Measurements from ENCODE around the gene CDX1. TPM values are rescaled to one million over a fixed set of nuclear protein-coding genes. Genes with fewer than 3 reads are reported as not detected.
A peak's percentile ranks its signal among the peaks of the same experiment; 100 is the strongest.

The CDX1 gene
- total RNA-seq, 1 donor from 2014 or later = not detected

DNA sequence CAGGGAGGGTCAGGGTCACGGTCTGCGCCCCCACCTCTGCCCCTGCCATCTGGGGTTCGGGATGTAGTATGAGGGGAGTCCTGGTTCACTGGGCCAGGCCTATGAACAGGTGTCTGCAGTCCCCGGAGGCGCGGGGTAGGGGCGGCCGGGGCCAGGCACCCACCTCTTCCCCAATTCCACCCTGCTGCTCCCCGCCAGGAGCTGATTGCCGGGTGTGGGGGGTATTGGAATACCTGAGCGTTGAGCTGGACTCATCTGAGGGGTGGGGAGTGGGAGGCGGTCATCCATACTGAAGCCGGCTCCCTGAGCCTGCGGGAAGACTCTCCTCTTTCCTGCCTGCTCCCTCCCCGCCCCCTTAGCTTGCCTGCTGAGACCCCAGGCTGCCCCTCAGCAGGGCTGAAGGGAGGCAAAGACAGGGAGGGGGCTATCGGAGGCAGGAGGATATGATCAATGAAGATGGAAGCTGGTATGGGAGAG lies 24.0 kb downstream of the CDX1 start:
- intact Hi-C loops (cut with micrococcal nuclease) = no loop called here
- no peak for DNase-seq
- ATAC-seq = no peak

DNA sequence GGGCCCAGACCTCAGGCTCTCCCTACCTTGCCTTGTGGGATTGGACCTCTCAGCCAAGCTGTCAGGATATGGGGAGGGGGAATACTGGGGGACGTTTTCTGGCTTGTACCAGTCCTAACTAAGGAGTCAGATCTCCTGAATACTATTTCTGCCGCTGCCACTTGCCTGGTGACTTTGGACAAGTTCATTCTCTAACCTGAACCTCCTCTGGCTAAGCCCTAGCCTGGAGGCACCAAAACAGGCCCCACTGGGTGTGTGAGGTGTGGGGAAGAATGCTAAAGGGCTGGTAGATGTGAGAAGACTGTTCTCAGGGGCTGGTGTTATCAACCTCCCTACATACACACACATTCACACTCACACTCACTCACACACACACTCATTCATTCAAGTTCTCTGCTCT lies 24.4 kb downstream of the CDX1 start:
- ATAC-seq = no peak
- intact Hi-C loops (cut with micrococcal nuclease) = no loop called here
- no peak for DNase-seq

DNA sequence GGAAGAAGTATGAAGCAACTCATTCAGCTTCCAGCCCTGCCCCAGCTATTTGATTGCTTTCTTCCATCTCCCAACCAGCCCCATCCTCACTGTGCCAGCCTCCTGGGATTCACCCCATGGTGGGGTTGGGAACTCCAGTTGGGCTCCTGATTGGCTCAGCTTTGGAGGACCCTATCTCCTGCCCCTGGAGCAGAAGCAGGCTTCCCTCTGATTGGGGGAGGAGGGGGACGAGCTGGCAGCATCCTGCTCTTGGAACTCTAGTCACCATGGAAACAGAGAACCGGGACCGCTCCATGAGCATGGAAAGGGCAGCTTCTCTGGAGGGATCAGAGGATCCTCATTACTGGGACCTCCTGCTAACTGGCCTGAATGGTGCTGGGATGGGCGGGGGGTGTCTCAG lies 25.9 kb downstream of the CDX1 start:
- ATAC-seq = no peak
- intact Hi-C loops (cut with micrococcal nuclease) = no loop called here
- DNase-seq = no peak

DNA sequence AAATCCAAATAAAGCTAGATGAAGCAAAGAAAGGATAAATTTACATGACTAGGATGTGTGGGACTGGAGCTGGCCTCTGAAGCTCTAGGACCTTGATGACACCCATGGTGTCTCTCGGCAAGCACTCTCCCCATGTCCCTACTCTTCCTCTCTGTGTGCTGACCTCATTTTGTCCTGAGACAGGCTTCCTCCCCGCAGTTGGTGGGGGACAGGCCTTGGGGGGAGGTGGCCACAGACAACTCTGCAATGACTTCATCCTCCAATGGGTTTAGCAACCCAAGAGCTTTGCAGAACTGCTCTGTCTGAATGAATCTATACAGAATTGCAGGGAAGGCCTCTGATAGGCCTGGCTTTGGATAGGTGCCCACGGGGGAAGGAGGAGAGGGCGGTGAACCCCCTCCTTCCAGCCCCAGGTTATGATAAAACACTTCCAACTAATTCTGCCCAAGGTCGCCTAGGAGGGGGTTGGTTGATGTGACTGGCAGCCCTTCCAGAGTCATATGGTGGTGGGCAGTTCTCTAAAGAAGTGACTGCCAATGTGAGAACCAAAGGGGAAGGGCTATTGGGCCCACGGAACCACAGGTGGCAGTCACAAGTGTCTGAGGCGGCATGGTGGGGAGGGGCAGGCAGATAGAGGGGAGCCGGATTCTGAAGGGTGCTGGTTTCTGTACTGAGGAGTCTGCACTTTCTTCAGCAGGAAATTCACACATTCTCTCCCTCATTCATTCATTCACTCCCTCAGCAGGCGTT lies 29.3 kb downstream of the CDX1 start:
- ATAC-seq (no peak), DNase-seq (no peak)
- intact Hi-C loops (cut with micrococcal nuclease) = no loop called here

DNA sequence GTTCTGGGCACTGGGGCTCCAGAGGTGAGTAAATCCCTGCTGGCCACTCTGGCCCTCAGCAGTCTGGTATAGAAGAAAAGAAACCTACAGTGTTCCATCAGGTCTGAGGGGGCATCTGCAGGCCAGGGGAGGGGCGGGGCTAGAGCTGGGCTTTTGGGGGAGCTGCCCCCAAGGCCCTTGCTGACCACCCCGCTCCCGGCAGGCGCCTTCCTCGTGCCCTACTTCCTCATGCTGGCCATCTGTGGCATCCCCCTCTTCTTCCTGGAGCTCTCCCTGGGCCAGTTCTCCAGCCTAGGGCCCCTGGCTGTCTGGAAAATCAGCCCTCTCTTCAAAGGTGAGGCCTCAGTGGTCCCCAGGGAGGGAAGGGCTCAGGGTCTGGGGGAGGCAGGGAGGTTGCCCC lies 29.9 kb downstream of the CDX1 start:
- no peak for ATAC-seq
- intact Hi-C loops (cut with micrococcal nuclease) = no loop called here
- no peak for DNase-seq

DNA sequence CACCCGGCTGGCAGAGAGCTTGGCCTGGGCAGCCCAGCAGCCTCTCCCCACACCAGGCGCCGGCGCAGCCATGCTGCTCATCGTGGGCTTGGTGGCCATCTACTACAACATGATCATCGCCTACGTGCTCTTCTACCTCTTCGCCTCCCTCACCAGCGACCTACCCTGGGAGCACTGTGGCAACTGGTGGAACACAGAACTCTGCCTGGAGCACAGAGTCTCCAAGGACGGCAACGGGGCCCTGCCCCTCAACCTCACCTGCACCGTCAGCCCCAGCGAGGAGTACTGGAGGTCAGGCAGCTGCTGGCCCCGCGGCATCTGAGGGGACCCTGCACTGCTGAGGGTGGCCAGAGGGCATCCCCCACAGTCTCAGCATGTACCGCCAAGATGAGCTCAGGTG lies 30.4 kb downstream of the CDX1 start:
- ATAC-seq (no peak), DNase-seq (no peak)
- intact Hi-C loops (cut with micrococcal nuclease) = no loop called here

DNA sequence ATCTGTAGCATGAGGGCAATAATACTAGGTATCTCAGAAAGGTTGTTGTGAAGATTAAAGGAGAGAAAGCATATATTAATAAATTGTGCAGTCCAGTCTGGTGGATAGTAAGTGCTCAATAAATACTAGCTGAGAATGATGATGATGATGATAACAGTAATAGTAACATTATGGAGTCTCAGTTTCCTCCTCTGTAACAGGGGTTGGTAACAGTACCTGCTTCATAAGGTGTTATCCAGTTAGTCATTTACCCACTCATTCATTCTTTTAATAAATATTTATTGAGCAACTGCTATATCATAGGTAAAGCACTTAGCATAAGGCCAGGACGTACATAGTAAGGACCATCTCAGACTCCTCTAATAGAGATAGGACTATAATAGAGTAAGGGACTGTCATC lies 30.9 kb downstream of the CDX1 start:
- no peak for DNase-seq
- intact Hi-C loops (cut with micrococcal nuclease) = no loop called here
- ATAC-seq = no peak

DNA sequence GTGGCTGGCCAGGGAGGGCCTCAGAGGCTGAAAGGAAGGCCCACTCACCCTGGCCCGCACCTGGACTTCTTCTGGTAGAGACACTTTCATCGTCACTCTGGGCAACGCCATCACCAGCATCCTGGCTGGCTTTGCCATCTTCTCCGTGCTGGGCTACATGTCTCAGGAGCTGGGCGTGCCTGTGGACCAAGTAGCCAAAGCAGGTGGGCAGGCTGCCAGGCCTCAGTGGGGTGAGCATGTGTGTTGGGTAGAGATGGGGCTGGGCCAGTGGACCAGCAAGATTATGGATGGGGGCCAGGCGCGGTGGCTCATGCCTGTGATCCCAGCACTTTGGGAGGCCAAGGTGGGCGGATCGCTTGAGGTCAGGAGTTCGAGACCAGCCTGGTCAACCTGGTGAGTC lies 35.9 kb downstream of the CDX1 start:
- DNase-seq (peak; percentile 43), ATAC-seq (no peak)
- intact Hi-C loops (cut with micrococcal nuclease) = no loop called here

DNA sequence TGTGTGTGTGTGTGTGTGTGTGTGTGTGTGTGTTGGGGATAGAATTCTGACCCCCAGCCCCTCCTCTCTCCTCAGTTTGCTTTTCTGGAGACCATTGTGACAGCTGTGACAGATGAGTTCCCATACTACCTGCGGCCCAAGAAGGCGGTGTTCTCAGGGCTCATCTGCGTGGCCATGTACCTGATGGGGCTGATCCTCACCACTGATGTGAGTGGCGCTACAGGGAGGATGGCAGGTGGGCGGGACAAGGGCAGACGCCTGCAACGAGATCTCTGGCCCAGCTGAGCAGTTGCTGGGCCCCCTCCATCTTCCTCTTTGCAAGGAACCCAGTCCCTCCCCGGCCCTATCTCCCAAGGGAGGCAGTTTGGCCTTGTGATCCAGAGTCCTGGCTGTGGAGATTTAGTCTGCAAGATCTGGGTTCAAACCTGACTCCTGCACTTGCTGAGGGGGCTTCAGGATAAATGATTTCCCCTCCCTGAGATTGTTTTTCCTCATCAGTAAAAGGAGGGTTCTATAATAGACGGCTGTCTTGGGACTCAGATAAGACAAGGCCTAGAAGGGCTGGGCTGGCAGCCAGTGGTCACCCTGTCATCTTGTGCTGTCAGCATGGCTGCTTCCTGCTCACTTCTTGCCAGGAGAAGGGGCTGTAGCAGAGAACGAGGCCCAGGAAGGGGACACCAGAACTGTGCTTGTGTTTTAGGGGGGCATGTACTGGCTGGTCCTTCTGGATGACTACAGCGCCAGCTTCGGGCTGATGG lies 37.4 kb downstream of the CDX1 start:
- ATAC-seq = no peak
- no peak for DNase-seq
- intact Hi-C loops (cut with micrococcal nuclease) = no loop called here

DNA sequence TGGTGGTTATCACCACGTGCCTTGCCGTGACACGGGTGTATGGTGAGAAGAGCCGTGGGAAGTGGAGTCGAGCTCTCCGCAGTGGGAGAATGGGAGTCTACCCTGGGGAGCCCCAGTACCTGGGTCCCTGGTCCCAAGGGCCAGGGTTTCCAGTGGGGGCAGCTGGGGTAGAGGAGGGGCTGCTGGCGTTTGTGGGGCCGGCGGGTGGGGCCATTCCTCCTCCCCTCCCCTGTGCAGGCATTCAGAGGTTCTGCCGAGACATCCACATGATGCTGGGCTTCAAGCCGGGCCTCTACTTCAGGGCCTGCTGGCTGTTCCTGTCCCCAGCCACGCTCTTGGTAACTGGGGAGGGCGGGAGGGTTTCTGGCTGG lies 38.0 kb downstream of the CDX1 start:
- DNase-seq = no peak
- ATAC-seq = no peak
- intact Hi-C loops (cut with micrococcal nuclease) = no loop called here

DNA sequence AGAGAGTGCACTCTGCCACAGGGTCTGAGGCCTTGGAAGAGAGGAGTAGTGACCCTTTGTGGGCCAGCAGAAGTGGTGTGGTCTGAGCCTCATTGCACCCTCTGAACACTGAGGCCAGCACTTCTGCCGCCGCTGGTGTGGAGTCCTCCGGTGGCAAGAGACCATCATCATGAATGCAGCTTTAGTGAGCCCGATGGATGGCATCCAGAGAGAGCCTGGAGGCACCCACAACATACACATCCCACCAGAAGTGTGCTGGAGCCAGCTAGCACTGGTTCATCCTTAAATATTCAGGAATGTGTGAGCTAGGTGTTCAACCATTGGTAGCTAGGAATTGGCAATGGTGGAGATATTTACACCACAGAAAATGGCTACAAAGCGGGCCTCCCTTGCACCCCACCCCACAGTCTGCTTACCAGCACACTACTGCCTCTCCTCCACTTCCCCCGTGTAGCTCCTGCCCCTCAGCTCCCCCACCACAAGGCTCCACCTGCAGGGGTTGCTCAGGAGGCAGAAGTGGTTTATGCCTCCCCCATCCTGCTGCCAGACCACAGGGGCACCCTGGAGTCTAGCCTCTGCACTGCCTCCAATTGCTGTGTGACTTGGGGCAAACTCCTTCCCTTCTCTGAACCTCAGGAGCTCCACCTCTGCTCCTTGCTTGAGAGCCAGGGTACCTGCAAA lies 39.7 kb downstream of the CDX1 start:
- ATAC-seq (no peak), DNase-seq (no peak)
- intact Hi-C loops (cut with micrococcal nuclease) = no loop called here

DNA sequence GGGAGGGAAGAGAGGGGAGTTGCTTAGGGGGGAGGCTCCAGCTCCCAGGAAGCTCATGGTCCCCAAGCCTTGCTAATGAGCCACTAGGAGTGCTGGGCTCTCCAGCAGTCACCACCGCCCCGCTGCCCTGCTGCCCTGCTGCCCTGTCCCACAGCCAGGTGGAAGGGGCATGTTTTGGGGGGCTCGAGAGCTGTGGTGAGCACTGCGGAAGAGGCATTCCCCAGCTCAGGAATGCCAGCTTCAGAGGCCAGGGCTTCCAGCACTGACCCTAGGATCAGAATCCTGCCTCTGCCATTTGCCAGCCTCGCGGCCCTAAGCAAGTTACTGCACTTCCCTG lies 40.2 kb downstream of the CDX1 start:
- no peak for ATAC-seq
- DNase-seq = no peak
- intact Hi-C loops (cut with micrococcal nuclease) = no loop called here

DNA sequence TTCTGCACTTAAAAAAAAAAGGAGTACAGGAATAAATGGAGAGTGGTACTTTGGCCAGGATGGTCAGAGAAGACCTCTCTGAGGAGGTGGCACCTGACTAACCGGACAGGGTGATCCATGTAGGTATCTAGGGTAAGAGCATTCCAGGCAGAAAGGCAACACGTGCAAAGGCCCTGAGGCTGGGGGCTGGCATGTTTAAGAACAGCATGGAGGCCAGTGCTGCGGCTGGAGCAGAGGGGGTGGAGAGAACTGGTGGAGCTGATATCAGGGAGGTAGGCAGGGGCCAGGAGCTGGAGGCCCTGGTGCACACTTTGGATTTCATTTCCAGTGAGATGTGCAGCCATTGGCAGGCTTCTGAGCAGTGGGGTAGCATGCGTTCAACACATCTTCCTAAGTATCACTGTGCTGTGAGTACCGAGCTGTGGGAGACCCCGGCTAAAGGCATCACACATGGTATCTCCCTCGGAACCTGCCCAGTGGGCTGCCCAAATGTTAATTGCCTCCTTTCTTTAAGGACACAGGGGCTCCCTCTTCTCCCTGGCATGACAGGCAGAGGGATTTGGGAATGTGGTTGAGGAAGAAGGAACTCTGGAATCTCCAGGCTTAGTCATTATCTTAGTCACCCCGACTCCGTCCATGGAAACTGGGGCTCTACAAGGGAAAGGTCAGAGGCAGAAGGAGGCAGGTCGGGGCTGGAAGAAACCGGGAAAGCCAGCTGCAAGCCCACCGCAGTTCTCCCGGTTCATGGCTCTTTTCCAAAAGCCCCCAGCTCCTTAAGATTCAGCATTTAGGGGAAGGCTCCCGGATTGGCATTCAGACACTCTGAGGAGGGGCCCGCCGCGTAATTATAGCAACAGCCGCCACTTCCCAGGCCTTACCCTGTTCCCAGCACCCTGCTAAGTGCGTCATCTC lies 41.9 kb downstream of the CDX1 start:
- ATAC-seq (peak; percentile 24), DNase-seq (no peak)
- intact Hi-C loops (cut with micrococcal nuclease) = no loop called here

DNA sequence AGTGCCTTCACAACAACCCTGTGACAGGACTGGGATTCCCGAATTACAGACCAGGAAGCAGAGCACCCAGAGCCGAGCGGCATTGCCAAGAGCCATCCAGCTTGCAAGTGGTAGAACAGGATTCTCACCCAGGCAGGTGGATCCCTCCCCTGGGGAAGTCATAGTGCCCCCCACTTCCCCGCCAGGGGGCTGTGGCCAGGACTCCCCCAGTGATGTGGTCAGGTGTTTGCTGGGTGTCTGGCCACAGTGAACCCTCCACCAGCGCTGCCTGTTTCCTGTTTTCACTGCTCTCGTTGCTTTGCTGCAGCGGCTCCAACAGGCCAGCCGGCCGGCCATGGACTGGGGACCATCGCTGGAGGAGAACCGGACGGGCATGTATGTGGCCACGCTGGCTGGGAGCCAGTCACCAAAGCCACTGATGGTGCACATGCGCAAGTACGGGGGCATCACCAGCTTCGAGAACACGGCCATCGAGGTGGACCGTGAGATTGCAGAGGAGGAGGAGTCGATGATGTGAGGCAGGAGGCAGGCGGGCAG lies 42.6 kb downstream of the CDX1 start:
- ATAC-seq (no peak), DNase-seq (no peak)
- intact Hi-C loops (cut with micrococcal nuclease) = no loop called here

DNA sequence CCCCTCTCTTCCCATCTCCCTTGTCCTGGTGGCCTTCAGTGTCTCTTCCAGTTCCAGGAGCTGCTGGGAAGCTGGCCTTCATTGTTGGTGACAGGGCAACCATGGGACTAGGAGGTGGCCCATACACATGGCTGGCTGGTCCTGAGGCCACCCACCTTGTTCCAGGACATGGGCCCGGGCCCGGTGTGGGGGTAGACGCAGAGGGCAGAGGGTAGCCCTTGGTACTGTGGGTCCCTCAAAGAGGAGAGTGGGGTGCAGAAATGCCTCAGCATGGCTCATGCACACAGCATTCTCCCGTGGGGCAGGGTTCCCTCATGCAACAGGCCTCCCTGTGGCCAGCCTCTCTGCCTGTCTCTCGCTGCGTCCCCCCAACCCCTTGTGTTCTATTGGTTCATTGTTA lies 44.1 kb downstream of the CDX1 start:
- intact Hi-C loops (cut with micrococcal nuclease) = no loop called here
- ATAC-seq = no peak
- no peak for DNase-seq

DNA sequence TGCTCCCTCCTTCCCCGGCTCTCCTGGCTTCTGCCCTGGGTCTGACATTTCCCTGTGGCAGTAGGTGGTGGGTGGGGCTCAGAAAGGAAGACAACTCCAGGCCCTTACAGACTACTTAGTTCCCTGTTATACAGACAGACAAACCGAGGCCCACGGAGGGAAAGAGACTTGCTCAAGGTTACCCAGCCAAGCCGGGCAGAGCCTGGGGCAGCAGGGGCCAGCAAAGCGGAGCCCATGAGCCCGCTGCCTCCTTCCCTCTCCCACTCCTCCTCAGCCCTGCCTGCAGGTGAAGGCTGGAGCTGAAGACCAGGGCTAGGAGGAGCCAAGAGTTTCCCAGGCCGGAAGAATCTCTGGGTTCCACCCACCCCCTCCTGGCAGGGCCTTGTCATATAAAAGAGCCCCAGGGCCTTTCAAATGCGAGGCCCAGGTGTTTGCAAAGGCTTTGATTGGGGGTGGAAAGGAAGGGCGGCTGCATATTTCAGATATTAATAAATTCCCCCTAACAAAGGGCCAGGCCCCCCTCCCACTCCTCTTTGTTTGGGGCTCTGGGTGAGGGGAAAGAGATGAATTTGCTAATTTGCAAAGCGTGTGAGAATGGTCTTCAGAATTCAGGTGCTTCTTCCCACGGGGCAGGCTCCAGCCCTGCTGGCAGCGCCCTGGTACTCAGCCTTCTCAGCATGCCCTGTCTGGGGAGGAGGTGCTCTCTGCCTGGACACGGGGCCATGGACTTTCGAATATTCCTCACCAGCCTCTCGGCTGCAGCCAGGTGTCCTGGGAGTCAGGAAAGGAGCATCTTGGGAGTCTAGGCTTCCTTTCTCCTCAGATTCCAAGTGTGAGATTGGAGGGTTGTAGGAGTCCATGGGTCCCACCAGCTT lies 44.8 kb downstream of the CDX1 start:
- DNase-seq = no peak
- intact Hi-C loops (cut with micrococcal nuclease) = no loop called here
- ATAC-seq = no peak

DNA sequence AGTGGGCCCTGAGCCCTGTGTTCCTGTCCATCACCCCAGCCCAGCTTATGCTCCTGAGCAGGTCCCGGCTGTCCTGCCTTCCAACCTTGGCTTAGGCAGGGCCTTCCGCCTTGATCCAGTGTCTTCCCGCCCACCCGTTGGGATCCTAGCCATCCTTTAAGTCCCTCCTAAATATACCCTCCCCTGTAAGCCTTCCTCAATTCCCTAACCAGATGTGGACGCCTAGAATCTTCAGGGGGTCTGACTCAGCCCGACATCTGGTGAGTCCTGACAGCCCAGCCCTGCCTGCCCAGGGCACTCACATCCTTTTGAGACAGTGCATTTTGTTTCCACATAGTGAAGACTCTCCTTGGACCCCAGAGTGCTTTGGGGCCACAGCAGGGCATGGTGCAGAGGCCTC lies 47.0 kb downstream of the CDX1 start:
- intact Hi-C loops (cut with micrococcal nuclease) = no loop called here
- ATAC-seq (peak; percentile 32), DNase-seq (no peak)

DNA sequence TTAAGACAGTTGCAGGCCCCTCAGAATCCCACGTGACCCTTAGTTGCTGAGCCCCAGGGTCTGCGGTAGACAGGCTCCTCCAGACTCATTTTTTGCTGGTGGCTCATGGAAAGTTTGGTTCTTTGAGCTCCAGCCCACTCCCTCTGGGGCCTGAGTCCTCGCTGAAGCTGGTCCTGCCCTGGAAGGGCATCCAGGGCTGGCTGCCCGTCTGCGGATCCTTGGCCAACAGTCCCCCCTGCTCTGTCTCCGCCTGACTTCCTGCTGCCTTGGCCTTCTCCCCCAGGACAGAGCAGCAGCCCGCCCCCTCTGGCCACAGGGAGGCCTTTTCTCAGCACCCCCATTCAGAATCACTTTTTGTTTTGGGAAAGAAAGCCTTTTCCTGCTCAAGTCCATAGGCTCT lies 47.7 kb downstream of the CDX1 start:
- DNase-seq (peak; percentile 64), ATAC-seq (peak; percentile 44)

More for the DNA sequence above, 47.7 kb downstream of the CDX1 start:
- intact Hi-C loops (cut with micrococcal nuclease) = no loop called here

All from left ventricle myocardium superior (tissue), 1 donor.